Measurements from ENCODE around the gene PPM1N. TPM values are rescaled to one million over a fixed set of nuclear protein-coding genes. Genes with fewer than 3 reads are reported as not detected.

PPM1N gene
- total and polyA plus RNA-seq, 2 of the 4 experiments (the other 2 are of a cell fraction) = 0.90 to 1.6 TPM

DNA sequence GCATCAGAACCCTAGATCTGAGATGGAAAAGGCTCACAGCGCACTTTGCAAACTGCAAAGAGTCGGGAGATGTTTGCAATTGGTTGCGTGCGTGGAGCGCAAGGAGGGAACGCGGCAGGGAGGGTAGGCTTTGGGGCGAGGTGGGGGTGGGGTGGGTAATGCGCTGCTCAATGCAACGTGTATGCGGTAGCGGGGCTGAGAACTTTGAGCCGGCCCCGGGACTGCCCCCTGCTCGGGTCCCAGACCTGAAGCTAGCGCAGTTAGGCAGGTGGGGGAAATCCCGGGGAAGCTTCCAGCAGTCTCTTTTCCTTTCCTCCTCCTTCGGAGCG, 29.5 kb upstream of the PPM1N start:
- H3K9ac ChIP-seq (ENCODE audit: low read depth, low read length) = peak overlapping the region; percentile 67
- H3K4me2 ChIP-seq (ENCODE audit: low read depth, low read length) = peak overlapping the region; percentile 76
- peak overlapping the region; percentile 53 for H3K27ac ChIP-seq (ENCODE audit: insufficient read depth, low read length)
- H3K4me3 ChIP-seq (ENCODE audit: insufficient read depth, low read depth, low read length) = peak overlapping the region; percentile 76
- in situ Hi-C loops (cut with MboI; ENCODE audit: low sequenced_read_pairs) = no loop called here
- BruUV-seq (replicated peaks) = no TSS peak
- peak overlapping the region; percentile 80 for H2AK9ac ChIP-seq (replicated peaks; ENCODE audit: low read depth, low read length, poor library complexity)
- no peak overlapping the region for H2BK15ac ChIP-seq (ENCODE audit: low read depth, low read length)
- DNase-seq (no peak), ATAC-seq (ENCODE audit: low read depth) (peak; percentile 13)
- no peak overlapping the region for H2BK20ac ChIP-seq (ENCODE audit: low read depth, low read length)
- POLR2A ChIA-PET (ENCODE audit: unreplicated experiment) = interaction anchor here (0.9 kb wide), 1 partner anchor 10 kb away, joined by 3 read pairs; no protein-coding TSS in a partner anchor
- peaks cover 3% of the 10 kb centered on the region; the same call in 1 of the 2 replicates for H3K9me1 ChIP-seq (ENCODE audit: insufficient read depth, low read length)
- peak overlapping the region in 1 of 2 experiments; percentile 59; a peak in 1 of 4 replicates for H4K8ac ChIP-seq (ENCODE audit: low read depth in 2 of 2, low read length in 2 of 2)
- 0 out of 2 replicates have a peak overlapping the region, but pooled peaks have one; percentile 1 for H3K4ac ChIP-seq (ENCODE audit: low read depth, low read length)
- peaks cover 0 to 24% of the 10 kb centered on the region in 2 experiments; a peak in 2 of 4 replicates for H3K79me1 ChIP-seq (ENCODE audit: low read depth in 1 of 2, low read length in 2 of 2)
- 0% methylated on average over 3 of the region's 19 CpGs; no CpG with 5 or more reads in 1 of the 2 experiments for WGBS, 2 experiments (ENCODE audit: extremely low coverage in 2 of 2, insufficient read length in 1 of 2)
- H3K9me3 ChIP-seq (ENCODE audit: control insufficient read depth, insufficient read depth, low read length) = no peaks in the 10 kb centered on the region
- H3K27me3 ChIP-seq (ENCODE audit: control insufficient read depth, insufficient read depth, low read length) = no peaks in the 10 kb centered on the region
- no peak overlapping the region for H2AK5ac ChIP-seq (ENCODE audit: low read depth, low read length)
- no peak overlapping the region for H3K18ac ChIP-seq (ENCODE audit: low read depth, low read length)
- no peak overlapping the region for H3K23ac ChIP-seq (ENCODE audit: low read depth, low read length)
- H2BK120ac ChIP-seq (ENCODE audit: low read depth, low read length) = no peak overlapping the region
- H3K56ac ChIP-seq (ENCODE audit: extremely low read depth, insufficient read depth, low read length) = 0 out of 2 replicates have a peak overlapping the region, but pooled peaks have one; percentile 16
- peaks cover 13% of the 10 kb centered on the region for H3K4me1 ChIP-seq (ENCODE audit: control insufficient read depth, insufficient read depth, low read length)
- dilution Hi-C loops (cut with HindIII; ENCODE audit: low sequenced_read_pairs, unreplicated experiment) = no loop called here
- H3K36me3 ChIP-seq (ENCODE audit: control insufficient read depth, insufficient read depth, low read length) = no peaks in the 10 kb centered on the region
- peak overlapping the region; percentile 6 for H2BK5ac ChIP-seq (ENCODE audit: low read depth, low read length, poor library complexity, severe bottlenecking)
- no peak overlapping the region for H4K5ac ChIP-seq (ENCODE audit: low read depth, low read length)
- no peak overlapping the region for H3K14ac ChIP-seq (replicated peaks; ENCODE audit: low read depth, low read length)
- intact Hi-C loops (cut with micrococcal nuclease) = no loop called here
- TF ChIP-seq CTCF (conservative IDR thresholded peaks at IDR 0.05; ENCODE audit: low read depth, low read length) = no peak
- no peak for TF ChIP-seq RFX5 (IDR thresholded peaks at IDR 0.05; ENCODE audit: low read depth, low read length)
- no peak for TF ChIP-seq NFE2L2 (IDR thresholded peaks at IDR 0.05; ENCODE audit: low read depth, low read length)
- TF ChIP-seq, protein P1, sequence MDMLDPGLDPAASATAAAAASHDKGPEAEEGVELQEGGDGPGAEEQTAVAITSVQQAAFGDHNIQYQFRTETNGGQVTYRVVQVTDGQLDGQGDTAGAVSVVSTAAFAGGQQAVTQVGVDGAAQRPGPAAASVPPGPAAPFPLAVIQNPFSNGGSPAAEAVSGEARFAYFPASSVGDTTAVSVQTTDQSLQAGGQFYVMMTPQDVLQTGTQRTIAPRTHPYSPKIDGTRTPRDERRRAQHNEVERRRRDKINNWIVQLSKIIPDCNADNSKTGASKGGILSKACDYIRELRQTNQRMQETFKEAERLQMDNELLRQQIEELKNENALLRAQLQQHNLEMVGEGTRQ (IDR thresholded peaks at IDR 0.05; ENCODE audit: low read depth, low read length) = no peak; the same call in none of the 2 replicates
- TF ChIP-seq POLR2A (IDR thresholded peaks at IDR 0.05; ENCODE audit: low read depth, low read length) = no peak
- no peak for TF ChIP-seq RAD21 (IDR thresholded peaks at IDR 0.05; ENCODE audit: low read length)
- no peak for TF ChIP-seq ELK1 (IDR thresholded peaks at IDR 0.05; ENCODE audit: borderline replicate concordance, low read depth, low read length)
- TF ChIP-seq RCOR1 (IDR thresholded peaks at IDR 0.05; ENCODE audit: insufficient replicate concordance, low read length) = no peak
- no peak for TF ChIP-seq BHLHE40 (IDR thresholded peaks at IDR 0.05; ENCODE audit: low read depth, low read length)
- TF ChIP-seq CEBPB (IDR thresholded peaks at IDR 0.05; ENCODE audit: low read depth, low read length) = no peak
- TF ChIP-seq MAZ (IDR thresholded peaks at IDR 0.05; ENCODE audit: borderline replicate concordance, low read depth, low read length) = no peak
- no peak for TF ChIP-seq CHD1 (IDR thresholded peaks at IDR 0.05; ENCODE audit: low read depth, low read length)
- TF ChIP-seq FOS (IDR thresholded peaks at IDR 0.05; ENCODE audit: low read depth, low read length) = no peak
- no peak for TF ChIP-seq MXI1 (IDR thresholded peaks at IDR 0.05; ENCODE audit: borderline replicate concordance, low read depth, low read length)
- no peak for TF ChIP-seq MAFK (IDR thresholded peaks at IDR 0.05; ENCODE audit: low read depth, low read length)
- no peak for TF ChIP-seq SMC3 (IDR thresholded peaks at IDR 0.05; ENCODE audit: low read depth, low read length)
- peak overlapping the region; percentile 97 for H2AFZ ChIP-seq (replicated peaks; ENCODE audit: low read length, poor library complexity)
- peaks cover 15% of the 10 kb centered on the region; the same call in 1 of the 2 replicates for H4K20me1 ChIP-seq (ENCODE audit: insufficient read depth, low read length)
- H4K91ac ChIP-seq (ENCODE audit: insufficient read depth, low read depth, low read length) = no peak overlapping the region
- CTCF ChIA-PET = interaction anchor here (1.3 to 1.5 kb wide), 3 partner anchors 10 to 29 kb away, joined by 7 to 12 read pairs (median 9); no protein-coding TSS in a partner anchor
